Suprapubic skin (tissue), 4 donors: ENCODE data around the gene SCP2.

Experiments
- EP300 ChIP-seq: sonication (generic); formaldehyde crosslinking; IDR thresholded peaks from one replicate; pipeline ENCODE4 v1.6.1; 2017; ENCODE audit warnings: antibody characterized with exemption
- POLR2A ChIP-seq, 2 donors: fragments of 450-650 bp; IDR thresholded peaks; one replicate each; pipeline ENCODE4 v1.6.1; 2017; ENCODE audit warnings: antibody characterized with exemption in 2 of 2, mild to moderate bottlenecking in 2 of 2, moderate library complexity in 2 of 2
- POLR2AphosphoS5 ChIP-seq, 3 donors: sonication (generic); formaldehyde crosslinking; IDR thresholded peaks; one replicate each; pipeline ENCODE4 v1.6.1; 2017; ENCODE audit warnings: antibody characterized with exemption in 3 of 3
- TF ChIP-seq, protein P1 (sequence below), 2 donors: fragments of 200-600 bp in 1 of 2; fragments of 450-650 bp in 1 of 2; sonication (generic) in 1 of 2; IDR thresholded peaks; one replicate each; pipeline ENCODE4 v1.5.1; 2016 to 2019; ENCODE audit warnings: antibody characterized with exemption in 2 of 2, mild to moderate bottlenecking in 1 of 2, moderate library complexity in 1 of 2

DNA sequence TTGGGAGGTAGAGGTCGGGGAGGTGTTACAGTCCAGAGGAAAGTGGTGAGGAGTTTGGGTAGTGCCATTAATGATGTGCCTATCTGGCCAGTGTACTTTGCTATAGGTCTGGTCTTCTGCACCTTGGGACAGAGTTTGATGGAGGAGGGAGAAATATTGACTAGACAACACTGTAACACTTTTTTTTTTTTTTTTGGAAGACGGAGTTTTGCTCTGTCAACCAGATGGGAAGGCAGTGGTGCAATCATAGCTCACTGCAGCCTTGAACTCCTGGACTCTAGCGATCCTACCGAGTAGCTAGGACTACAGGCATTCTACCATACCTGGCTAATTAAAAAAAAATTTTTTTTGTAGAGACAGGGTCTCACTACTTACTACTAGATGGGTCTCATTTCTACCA lies 1.9 kb downstream of the SCP2 start:
- TF ChIP-seq POLR2A (IDR thresholded peaks at IDR 0.05) = no peak
- no peak for TF ChIP-seq POLR2AphosphoS5 (IDR thresholded peaks at IDR 0.05)
- TF ChIP-seq, protein P1, sequence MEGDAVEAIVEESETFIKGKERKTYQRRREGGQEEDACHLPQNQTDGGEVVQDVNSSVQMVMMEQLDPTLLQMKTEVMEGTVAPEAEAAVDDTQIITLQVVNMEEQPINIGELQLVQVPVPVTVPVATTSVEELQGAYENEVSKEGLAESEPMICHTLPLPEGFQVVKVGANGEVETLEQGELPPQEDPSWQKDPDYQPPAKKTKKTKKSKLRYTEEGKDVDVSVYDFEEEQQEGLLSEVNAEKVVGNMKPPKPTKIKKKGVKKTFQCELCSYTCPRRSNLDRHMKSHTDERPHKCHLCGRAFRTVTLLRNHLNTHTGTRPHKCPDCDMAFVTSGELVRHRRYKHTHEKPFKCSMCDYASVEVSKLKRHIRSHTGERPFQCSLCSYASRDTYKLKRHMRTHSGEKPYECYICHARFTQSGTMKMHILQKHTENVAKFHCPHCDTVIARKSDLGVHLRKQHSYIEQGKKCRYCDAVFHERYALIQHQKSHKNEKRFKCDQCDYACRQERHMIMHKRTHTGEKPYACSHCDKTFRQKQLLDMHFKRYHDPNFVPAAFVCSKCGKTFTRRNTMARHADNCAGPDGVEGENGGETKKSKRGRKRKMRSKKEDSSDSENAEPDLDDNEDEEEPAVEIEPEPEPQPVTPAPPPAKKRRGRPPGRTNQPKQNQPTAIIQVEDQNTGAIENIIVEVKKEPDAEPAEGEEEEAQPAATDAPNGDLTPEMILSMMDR (IDR thresholded peaks at IDR 0.05) = no peak
- no peak for TF ChIP-seq EP300
